HG02763 (cell line): ENCODE results near the gene OR8G5.

Source experiments
- ATAC-seq: cut with Tn5 transposase; IDR thresholded peaks from one replicate; pipeline ENCODE4 v1.9.1; 2021; ENCODE audit warnings: mild to moderate bottlenecking, moderate library complexity; ENCODE audit not compliant: unreplicated experiment

Gene OR8G5

DNA sequence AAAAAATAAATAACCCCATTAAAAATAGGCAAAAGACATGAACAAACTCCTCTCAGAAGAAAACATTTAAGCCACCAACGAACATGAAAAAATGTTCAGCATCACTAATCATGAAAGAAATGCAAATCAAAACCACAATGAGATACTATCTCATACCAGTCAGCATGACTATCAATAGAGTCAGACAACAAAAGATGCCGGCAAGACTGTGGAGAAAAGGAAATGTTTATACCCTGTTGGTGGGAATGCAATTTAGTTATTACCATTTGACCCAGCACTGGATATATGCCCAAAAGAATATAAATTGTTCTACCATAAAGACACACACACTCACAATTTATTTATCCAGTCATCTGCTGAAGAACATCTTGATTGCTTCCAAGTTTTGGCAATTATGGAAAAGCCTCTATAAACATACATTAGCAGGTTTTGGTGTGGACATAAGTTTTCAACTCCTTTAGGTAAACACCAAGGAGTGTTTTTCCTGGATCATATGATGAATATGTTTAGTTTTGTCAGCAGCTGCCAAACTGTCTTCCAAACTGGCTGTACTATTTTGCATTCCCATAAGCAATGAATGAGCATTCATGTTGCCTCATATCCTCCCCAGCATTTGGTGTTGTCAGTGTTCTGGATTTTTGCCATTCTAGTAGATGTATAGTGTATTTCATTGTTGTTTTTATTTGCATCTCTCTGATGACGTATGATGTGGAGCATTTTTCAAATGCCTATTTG, 29.6 kb downstream of the OR8G5 start:
- ATAC-seq, result no peak

DNA sequence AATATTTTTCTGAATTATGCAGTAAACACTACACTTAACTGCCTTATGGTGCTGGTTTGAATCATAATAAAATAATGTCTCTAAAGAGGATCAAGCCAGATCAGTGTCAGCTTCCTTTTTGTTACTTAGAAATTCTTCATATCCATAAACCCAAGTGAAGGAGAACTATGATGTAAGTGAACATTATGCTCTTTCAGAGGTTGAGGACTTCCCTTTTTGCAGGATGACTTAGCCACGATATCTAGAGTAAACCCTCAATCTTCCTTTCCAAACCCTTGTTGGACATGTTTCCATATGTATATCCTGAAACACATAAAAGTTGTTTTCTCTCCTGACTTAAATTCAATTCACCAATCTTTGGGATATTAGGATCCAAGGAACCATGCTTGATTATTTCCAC, 38.5 kb downstream of the OR8G5 start:
- no peak for ATAC-seq

DNA sequence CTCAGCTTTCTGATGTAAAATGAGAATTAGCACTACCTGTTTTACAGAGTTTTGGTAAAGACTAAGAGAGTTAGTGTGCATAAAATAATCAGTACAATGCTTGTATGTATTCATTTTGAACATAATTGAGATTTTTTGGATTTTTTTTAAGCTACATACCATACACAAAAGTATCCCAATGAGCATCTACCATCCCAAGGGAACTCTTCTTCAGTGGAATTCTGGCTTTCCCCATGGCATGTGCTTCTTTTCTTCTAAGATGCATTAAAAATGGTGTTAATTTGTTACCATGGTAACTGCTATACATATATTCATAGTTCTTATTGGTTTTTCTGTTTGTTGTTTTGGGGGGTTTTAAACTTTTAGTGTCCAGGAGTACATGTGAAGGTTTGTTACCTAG, 39.8 kb downstream of the OR8G5 start:
- ATAC-seq, result no peak

- ATAC-seq, result no peak
Observed at GRCh38 chr11:124297921-124298320, 41.7 kb downstream of the OR8G5 start.

DNA sequence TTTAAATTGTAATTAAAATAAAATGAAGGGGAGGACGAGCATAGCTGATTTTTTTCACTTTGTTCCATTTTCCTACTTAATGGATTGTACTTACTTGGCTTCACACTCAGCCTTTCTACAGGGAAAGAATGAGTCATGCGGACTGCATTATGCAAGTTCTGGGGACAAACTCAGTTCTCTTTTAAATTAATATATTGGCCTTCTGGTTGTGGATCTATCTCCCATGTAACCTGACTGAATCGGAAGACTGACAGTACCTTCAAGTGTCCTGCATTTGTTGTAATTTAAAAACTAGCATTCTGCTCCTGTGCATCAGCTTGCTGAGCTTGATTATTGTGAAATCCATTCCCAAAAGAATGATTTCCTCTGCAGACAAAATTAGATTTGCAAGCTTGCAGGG, 45.4 kb downstream of the OR8G5 start:
- ATAC-seq, result no peak

GRCh38 chr11:124302347-124303125, 46.4 kb downstream of the OR8G5 start:
- ATAC-seq, result no peak

GRCh38 chr11:124307093-124307492, 50.9 kb downstream of the OR8G5 start:
- ATAC-seq, result no peak

DNA sequence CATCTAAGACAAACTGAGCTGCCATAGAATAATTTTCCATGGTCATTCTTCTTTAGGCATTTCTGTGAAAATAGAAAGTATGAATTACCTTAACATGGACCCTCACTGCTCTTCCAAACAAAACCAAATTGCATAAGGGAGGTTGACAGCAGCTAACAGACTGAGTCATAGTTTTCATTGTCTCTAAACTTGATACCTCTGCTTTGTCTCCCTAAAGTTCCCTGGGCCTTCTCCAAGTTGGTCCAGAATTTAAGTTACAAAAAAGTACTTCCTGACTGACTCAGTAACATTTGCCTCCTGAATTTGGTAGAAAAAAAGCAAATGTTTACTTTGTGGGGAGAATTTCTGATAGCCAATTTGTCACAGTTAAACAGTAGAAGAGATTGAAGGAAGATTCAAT, 54.5 kb downstream of the OR8G5 start:
- ATAC-seq, result no peak

DNA sequence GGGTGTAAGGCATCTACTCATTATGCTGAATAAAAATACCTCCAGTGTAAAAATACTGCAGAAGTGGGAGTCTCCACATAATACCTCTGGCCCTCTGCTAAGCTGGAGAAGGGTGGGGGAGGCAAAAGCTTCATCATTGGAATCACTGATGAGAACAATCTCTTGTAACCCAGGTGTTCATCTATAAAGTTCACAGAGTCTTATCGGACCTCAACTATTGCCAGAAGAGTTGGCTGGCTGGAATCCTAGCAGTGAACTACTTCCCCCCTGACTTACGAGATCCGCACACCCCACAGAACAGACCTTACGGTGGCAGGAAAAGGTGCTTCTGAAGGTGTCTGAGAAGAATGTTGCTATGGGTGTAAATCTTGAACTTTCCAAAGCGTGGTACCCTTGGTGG, 55.1 kb downstream of the OR8G5 start:
- no peak for ATAC-seq

GRCh38 chr11:124311670-124312069, 55.5 kb downstream of the OR8G5 start:
- no peak for ATAC-seq

GRCh38 chr11:124313131-124313530, 57.0 kb downstream of the OR8G5 start:
- ATAC-seq, result no peak

- no peak for ATAC-seq
Observed at GRCh38 chr11:124313849-124314248, 57.7 kb downstream of the OR8G5 start, which contains the start of gene OR8D1. TSS of gene OR8D1 (minus strand) at chr11:124313949. CDS start at chr11:124310766, 3,183 bp downstream.

GRCh38 chr11:124315052-124315451, 58.9 kb downstream of the OR8G5 start:
- no peak for ATAC-seq
